ENCODE results near the gene SSU72.

The SSU72 gene

DNA sequence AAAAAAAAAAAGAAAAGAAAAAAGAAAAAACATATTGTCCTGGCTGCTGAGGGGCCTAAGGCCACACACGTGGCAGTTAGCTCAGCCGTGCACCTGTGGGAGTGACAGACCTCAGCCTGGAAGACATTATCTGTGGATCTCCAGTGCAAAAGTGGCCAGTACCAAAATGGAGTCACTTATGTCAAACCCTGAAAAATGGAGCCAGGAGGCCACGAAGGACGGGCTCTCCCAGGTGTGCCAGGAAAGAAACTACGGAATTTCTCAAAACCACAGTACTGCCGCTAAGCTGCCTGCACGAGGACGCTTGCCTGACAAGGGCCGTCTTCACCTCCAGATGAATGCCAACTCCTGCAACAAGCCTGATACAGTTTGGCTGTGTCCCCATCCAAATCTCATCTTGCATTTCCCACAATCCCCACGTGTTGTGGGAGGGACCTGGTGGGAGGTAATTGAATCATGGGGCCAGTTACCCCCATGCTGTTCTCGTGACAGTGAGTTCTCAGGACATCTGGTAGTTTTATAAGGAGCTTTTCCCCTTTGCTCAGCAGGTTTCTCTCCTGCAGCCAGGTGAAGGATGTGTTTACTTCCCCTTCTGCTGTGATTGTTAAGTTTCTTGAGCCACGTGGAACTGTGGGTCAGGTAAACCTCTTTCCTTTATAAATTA, 35.3 kb upstream of the SSU72 start:
- Histone ChIP-seq H3K36me3 (ENCODE audit: control insufficient read depth, insufficient read depth, low read length) (peaks cover 2% of the 10 kb centered on the region), H3K4me1 (ENCODE audit: control insufficient read depth, insufficient read depth, low read length, poor library complexity, severe bottlenecking) (peaks cover 13% of the 10 kb centered on the region), H3K4me3 (ENCODE audit: extremely low read depth, insufficient read depth, low read length, poor library complexity, severe bottlenecking) (no peak overlapping the region), H3K27ac (ENCODE audit: low read depth, low read length, severe bottlenecking) (no peak overlapping the region), H3K9me3 (ENCODE audit: control insufficient read depth, low read length) (no peaks in the 10 kb centered on the region)
- 79 to 80% methylated on average over 10 to 11 of the region's 12 CpGs for WGBS, 2 experiments (ENCODE audit: insufficient coverage in 2 of 2)

DNA sequence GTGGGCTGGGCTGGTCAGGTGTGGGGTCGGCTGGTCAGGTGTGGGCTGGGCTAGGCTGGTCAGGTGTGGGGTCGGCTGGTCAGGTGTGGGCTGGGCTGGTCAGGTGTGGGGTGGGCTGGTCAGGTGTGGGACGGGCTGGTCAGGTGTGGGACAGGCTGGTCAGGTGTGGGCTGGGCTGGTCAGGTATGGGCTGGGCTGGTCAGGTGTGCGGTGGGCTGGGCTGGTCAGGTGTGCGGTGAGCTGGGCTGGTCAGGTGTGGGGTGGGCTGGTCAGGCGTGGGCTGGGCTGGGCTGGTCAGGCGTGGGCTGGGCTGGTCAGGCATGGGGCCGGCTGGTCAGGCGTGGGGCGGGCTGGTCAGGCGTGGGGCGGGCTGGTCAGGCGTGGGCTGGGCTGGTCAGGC, 31.6 kb upstream of the SSU72 start:
- 97 to 100% methylated on average over 6 to 9 of the region's 13 CpGs for WGBS, 2 experiments (ENCODE audit: insufficient coverage in 2 of 2)
- no peaks in the 10 kb centered on the region for H3K36me3 ChIP-seq (ENCODE audit: control insufficient read depth, insufficient read depth, low read length)

DNA sequence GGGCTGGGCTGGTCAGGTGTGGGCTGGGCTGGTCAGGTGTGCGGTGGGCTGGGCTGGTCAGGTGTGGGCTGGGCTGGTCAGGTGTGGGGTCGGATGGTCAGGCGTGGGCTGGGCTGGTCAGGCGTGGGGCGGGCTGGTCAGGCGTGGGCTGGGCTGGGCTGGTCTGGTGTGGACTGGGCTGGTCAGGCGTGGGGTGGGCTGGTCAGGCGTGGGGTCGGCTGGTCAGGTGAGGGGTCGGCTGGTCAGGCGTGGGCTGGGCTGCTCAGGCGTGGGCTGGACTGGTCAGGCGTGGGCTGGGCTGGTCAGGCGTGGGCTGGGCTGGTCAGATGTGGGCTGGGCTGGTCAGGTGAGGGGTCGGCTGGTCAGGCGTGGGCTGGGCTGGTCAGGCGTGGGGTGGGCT, 31.1 kb upstream of the SSU72 start:
- no peak overlapping the region for H3K27ac ChIP-seq (ENCODE audit: low read depth, low read length, severe bottlenecking)
- peaks cover 4% of the 10 kb centered on the region for H3K4me1 ChIP-seq (ENCODE audit: control insufficient read depth, insufficient read depth, low read length, poor library complexity, severe bottlenecking)
- no peak overlapping the region for H3K4me3 ChIP-seq (ENCODE audit: extremely low read depth, insufficient read depth, low read length, poor library complexity, severe bottlenecking)
- H3K9me3 ChIP-seq (ENCODE audit: control insufficient read depth, low read length), result no peaks in the 10 kb centered on the region
- 87 to 95% methylated on average over 6 to 16 of the region's 17 CpGs for whole genome bisulfite sequencing, 2 experiments (ENCODE audit: insufficient coverage in 2 of 2)
- H3K36me3 ChIP-seq (ENCODE audit: control insufficient read depth, insufficient read depth, low read length), result no peaks in the 10 kb centered on the region

More for the DNA sequence above, 31.6 kb upstream of the SSU72 start:
- no peak overlapping the region for H3K27ac ChIP-seq (ENCODE audit: low read depth, low read length, severe bottlenecking)
- H3K4me1 ChIP-seq (ENCODE audit: control insufficient read depth, insufficient read depth, low read length, poor library complexity, severe bottlenecking), result peaks cover 4% of the 10 kb centered on the region
- no peak overlapping the region for H3K4me3 ChIP-seq (ENCODE audit: extremely low read depth, insufficient read depth, low read length, poor library complexity, severe bottlenecking)
- H3K9me3 ChIP-seq (ENCODE audit: control insufficient read depth, low read length), result no peaks in the 10 kb centered on the region

DNA sequence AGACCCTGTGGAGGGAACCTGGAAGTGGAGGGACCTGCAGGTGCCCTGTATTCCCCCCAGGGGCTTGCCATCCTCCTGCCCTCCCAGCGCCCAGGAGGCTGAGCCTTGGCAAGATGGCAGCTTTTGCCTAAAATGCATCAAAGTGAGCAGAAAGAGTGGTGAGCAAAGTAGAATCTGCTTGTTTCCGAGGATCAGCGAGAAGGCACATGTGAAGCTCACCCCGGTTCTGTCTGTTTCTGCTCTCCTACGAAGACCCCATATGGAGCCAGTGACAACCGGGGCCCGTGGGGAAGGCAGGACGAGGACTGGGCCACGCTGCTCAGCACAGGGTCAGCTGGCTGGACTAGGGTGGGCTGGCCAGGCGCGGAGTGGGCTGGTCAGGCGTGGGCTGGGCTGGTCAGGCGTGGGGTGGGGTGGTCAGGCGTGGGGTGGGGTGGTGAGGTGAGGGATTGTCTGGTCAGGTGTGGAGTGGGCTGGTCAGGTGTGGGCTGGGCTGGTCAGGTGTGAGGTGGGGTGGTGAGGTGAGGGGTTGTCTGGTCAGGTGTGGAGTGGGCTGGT, 30.4 kb upstream of the SSU72 start:
- H3K4me1 ChIP-seq (ENCODE audit: control insufficient read depth, insufficient read depth, low read length, poor library complexity, severe bottlenecking), result no peaks in the 10 kb centered on the region
- no peak overlapping the region for H3K27ac ChIP-seq (ENCODE audit: low read depth, low read length, severe bottlenecking)
- no peak overlapping the region for H3K4me3 ChIP-seq (ENCODE audit: extremely low read depth, insufficient read depth, low read length, poor library complexity, severe bottlenecking)
- H3K9me3 ChIP-seq (ENCODE audit: control insufficient read depth, low read length), result no peaks in the 10 kb centered on the region
- WGBS, 2 experiments (ENCODE audit: insufficient coverage in 2 of 2), result 86 to 91% methylated on average over 8 to 14 of the region's 14 CpGs
- no peaks in the 10 kb centered on the region for H3K36me3 ChIP-seq (ENCODE audit: control insufficient read depth, insufficient read depth, low read length)

GRCh38 chr1:1604374-1605033, 29.8 kb upstream of the SSU72 start:
- no peak overlapping the region for H3K4me3 ChIP-seq (ENCODE audit: extremely low read depth, insufficient read depth, low read length, poor library complexity, severe bottlenecking)
- 78 to 87% methylated on average over 14 to 15 of the region's 15 CpGs for WGBS, 2 experiments (ENCODE audit: insufficient coverage in 2 of 2)
- no peak overlapping the region for H3K27ac ChIP-seq (ENCODE audit: low read depth, low read length, severe bottlenecking)
- no peaks in the 10 kb centered on the region for H3K36me3 ChIP-seq (ENCODE audit: control insufficient read depth, insufficient read depth, low read length)
- H3K9me3 ChIP-seq (ENCODE audit: control insufficient read depth, low read length), result no peaks in the 10 kb centered on the region
- H3K4me1 ChIP-seq (ENCODE audit: control insufficient read depth, insufficient read depth, low read length, poor library complexity, severe bottlenecking), result no peaks in the 10 kb centered on the region

DNA sequence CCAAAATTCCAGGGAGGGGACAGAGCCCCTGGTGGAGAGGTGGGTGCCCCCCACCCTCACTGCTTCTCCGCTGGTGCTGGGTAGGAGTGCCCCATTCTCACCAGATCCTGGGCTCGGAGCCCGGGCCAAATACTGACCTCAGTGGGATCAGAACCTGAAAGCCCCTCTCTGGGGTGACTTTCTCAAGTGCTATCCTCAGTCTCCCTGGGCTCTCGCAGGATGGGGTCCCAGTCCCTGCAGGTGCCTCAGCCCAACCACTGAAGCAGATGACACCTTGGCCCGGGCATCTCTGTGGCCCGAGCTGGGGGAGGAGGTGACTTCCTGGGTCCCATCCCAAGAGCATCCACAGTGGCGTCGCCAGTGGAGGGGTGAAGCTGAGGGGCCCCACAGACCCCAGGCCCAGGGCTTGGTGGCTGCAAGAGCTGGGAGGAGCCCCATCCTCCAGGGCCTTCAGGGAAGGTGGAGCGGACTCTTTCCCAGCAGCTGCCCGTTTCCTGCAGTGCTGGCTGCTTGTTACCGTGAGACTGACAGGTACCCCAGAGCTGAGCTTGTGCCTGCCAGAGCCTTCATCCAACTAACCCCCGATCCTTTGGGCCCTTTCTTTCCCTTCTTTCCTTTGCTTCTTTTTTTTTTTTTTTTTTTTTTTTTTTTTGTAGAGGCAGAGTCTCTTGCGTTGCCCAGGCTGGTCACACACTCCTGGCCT, 29.2 kb upstream of the SSU72 start:
- H3K4me3 ChIP-seq (ENCODE audit: extremely low read depth, insufficient read depth, low read length, poor library complexity, severe bottlenecking), result no peak overlapping the region

GRCh38 chr1:1602968-1603506, 28.4 kb upstream of the SSU72 start:
- WGBS, 2 experiments (ENCODE audit: insufficient coverage in 2 of 2), result 66 to 77% methylated on average over 9 to 10 of the region's 13 CpGs
- Histone ChIP-seq H3K4me3 (ENCODE audit: extremely low read depth, insufficient read depth, low read length, poor library complexity, severe bottlenecking) (no peak overlapping the region), H3K9me3 (ENCODE audit: control insufficient read depth, low read length) (no peaks in the 10 kb centered on the region), H3K4me1 (ENCODE audit: control insufficient read depth, insufficient read depth, low read length, poor library complexity, severe bottlenecking) (no peaks in the 10 kb centered on the region), H3K36me3 (ENCODE audit: control insufficient read depth, insufficient read depth, low read length) (no peaks in the 10 kb centered on the region), H3K27ac (ENCODE audit: low read depth, low read length, severe bottlenecking) (no peak overlapping the region)

More for the DNA sequence above, 29.2 kb upstream of the SSU72 start:
- H3K27ac ChIP-seq (ENCODE audit: low read depth, low read length, severe bottlenecking), result no peak overlapping the region
- H3K4me1 ChIP-seq (ENCODE audit: control insufficient read depth, insufficient read depth, low read length, poor library complexity, severe bottlenecking), result no peaks in the 10 kb centered on the region
- H3K36me3 ChIP-seq (ENCODE audit: control insufficient read depth, insufficient read depth, low read length), result no peaks in the 10 kb centered on the region
- WGBS, 2 experiments (ENCODE audit: insufficient coverage in 2 of 2), result 77 to 81% methylated on average over 7 to 11 of the region's 13 CpGs
- no peaks in the 10 kb centered on the region for H3K9me3 ChIP-seq (ENCODE audit: control insufficient read depth, low read length)

DNA sequence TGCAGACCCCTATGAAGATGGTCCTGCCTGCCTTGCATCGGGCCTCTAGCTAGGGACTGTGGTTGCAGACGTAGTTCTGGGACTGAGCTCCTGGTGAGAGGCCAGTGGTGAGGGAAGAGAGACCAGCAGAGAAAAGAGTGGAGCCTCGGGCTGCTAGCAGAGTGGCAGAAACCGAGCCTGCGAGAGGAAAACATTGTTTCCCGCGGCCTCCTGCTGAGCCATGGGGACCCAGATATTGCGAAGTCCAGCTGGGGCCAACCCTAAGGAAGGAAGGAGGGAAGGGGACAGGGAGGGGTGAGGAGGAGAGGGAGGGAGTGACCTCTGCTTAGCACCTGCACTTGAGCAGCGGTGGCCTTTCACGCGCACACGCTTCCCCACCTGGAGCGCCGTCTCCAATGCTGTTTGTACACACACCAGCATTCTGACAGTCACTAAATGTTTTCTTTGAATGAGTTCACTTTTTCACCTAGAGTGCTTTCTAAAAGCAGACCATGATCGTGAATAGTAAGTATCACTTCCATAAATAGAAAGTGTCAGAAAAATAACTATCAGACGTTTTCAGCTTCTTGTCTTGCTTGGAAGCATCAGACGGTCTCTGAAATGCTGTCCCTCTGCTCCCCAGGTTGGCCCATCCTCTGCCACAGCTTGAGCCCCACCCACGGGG, 27.8 kb upstream of the SSU72 start:
- Histone ChIP-seq H3K4me1 (ENCODE audit: control insufficient read depth, insufficient read depth, low read length, poor library complexity, severe bottlenecking) (peaks cover 3% of the 10 kb centered on the region), H3K4me3 (ENCODE audit: extremely low read depth, insufficient read depth, low read length, poor library complexity, severe bottlenecking) (no peak overlapping the region), H3K27ac (ENCODE audit: low read depth, low read length, severe bottlenecking) (no peak overlapping the region), H3K36me3 (ENCODE audit: control insufficient read depth, insufficient read depth, low read length) (no peaks in the 10 kb centered on the region), H3K9me3 (ENCODE audit: control insufficient read depth, low read length) (no peaks in the 10 kb centered on the region)
- 65 to 74% methylated on average over 15 to 16 of the region's 18 CpGs for WGBS, 2 experiments (ENCODE audit: insufficient coverage in 2 of 2)

- H3K27ac ChIP-seq (ENCODE audit: low read depth, low read length, severe bottlenecking), result no peak overlapping the region
- no peaks in the 10 kb centered on the region for H3K36me3 ChIP-seq (ENCODE audit: control insufficient read depth, insufficient read depth, low read length)
- no peak overlapping the region for H3K4me3 ChIP-seq (ENCODE audit: extremely low read depth, insufficient read depth, low read length, poor library complexity, severe bottlenecking)
- WGBS, 2 experiments (ENCODE audit: insufficient coverage in 2 of 2), result 88% methylated on average over 12 to 13 of the region's 15 CpGs
- peaks cover 3% of the 10 kb centered on the region for H3K4me1 ChIP-seq (ENCODE audit: control insufficient read depth, insufficient read depth, low read length, poor library complexity, severe bottlenecking)
- no peaks in the 10 kb centered on the region for H3K9me3 ChIP-seq (ENCODE audit: control insufficient read depth, low read length)
Observed at GRCh38 chr1:1601564-1602303, 27.1 kb upstream of the SSU72 start.
